Measurements from ENCODE around the gene SHOC2.

DNA sequence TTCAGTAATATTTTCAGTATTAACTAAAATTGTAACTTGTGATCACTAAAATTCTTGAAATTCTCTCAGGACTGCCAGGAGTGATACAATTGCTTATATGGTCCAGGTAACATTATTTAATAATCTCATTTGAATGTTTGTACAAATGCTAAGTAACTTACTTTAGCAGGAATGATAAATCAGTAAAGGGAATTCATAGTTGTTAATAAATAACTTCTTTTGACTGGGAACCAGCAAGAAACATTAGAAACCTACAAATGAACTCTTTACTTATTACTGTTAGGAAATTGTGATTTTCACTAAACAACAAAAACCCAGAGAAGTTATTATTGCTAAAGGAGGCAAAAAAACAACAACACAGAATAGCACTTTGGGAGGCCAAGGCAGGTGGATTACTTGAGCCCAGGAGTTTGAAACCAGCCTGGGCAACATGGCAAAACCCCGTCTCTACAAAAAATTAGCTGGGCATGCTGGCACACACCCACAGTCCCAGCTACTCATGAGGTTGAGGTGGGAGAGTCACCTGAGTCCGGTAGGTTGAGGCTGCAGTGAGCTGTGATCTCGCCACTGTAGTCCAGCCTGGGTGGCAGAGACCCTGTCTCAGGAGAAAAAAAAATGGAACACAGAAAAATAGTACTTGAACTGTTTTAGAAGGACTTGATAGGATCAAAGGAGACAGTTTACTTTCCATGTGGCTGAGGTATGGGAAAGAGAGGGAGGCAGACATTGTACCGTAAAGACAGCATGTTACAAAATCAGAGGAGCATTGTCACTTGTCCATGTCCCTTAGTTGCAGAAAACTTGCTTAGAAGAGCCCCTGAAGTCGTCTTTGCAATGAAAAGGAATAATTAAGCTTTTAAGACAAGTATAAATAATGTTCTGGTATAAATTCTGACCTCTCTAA, 53.1 kb downstream of the SHOC2 start:
- TF ChIP-seq RAD21 (conservative IDR thresholded peaks at IDR 0.05), result no peak
- no peak for TF ChIP-seq CTCF (IDR thresholded peaks at IDR 0.05; ENCODE audit: poor library complexity, severe bottlenecking)
